ENCODE data around the gene PDE4B.

PDE4B gene

DNA sequence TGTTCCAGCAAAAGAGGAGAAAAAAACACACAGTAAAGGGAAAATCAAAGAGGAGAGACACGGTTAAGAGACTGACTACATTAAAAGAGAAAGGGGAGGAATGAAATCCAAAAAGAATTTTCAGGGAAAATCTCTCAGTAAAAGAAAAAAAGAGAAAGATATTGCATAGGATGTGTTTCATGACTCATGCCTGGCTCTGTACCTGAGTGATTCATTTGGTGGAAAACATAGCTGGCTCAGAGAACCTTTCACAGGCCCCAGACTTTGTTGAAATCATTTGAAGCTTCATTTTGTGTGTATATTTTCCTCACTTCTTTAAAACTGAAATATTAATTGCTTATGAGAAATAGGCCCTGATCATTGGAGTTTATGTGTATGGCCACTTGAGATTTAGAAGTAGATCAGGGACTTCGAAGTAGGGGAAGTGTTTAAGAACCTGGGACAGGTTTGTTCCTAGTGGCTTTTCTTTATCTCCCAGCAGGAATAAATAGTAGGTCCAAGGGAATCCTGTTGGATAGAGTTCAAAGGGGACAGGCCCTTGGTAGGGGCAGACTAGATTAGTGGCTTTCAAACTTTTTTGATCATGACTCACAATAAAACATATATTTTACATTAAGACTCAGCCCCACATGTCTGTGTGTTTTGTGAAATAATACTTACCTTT, 502.1 kb downstream of the PDE4B start:
- TF ChIP-seq CTCF (IDR thresholded peaks at IDR 0.05; ENCODE audit: insufficient read depth, low read length, poor library complexity, severe bottlenecking) = no peak
- Histone ChIP-seq H3K36me3 (ENCODE audit: control insufficient read depth, insufficient read depth, low read length) (no peaks in the 10 kb centered on the region), H3K27me3 (replicated peaks; ENCODE audit: control insufficient read depth, insufficient read depth, low read length) (no peaks in the 10 kb centered on the region), H3K4me3 (replicated peaks; ENCODE audit: low read depth, low read length) (no peak overlapping the region)
- no peak for DNase-seq (ENCODE audit: extremely low read depth, insufficient read length)

- Histone ChIP-seq H3K27me3 (replicated peaks; ENCODE audit: control insufficient read depth, insufficient read depth, low read length) (no peaks in the 10 kb centered on the region), H3K4me3 (replicated peaks; ENCODE audit: low read depth, low read length) (no peak overlapping the region), H3K36me3 (ENCODE audit: control insufficient read depth, insufficient read depth, low read length) (no peaks in the 10 kb centered on the region)
- no peak for DNase-seq (ENCODE audit: extremely low read depth, insufficient read length)
- TF ChIP-seq CTCF (IDR thresholded peaks at IDR 0.05; ENCODE audit: insufficient read depth, low read length, poor library complexity, severe bottlenecking) = no peak
These were observed 503.1 kb downstream of the PDE4B start for GRCh38 chr1:66295803-66296202.

DNA sequence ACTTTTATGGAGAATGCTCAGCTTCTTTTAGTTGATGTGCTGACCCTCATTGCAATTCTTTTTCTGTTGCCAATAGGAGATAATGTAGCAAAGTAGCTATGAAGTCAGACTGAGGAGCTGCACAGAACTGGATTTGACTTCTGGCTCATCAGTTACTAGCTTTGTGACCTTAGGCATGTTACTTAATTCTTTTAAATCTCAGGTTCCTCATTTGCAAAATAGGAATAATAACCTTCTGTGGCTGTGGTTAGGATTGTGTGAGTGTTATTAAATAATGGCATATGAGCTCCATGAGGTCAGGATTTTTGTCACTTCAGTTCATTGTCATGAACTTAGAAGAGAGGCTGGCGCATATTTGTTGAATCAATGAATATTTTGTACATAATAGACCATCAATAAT, 503.7 kb downstream of the PDE4B start:
- no peaks in the 10 kb centered on the region for H3K27me3 ChIP-seq (replicated peaks; ENCODE audit: control insufficient read depth, insufficient read depth, low read length)
- no peak for TF ChIP-seq CTCF (IDR thresholded peaks at IDR 0.05; ENCODE audit: insufficient read depth, low read length, poor library complexity, severe bottlenecking)
- H3K36me3 ChIP-seq (ENCODE audit: control insufficient read depth, insufficient read depth, low read length) = no peaks in the 10 kb centered on the region
- no peak for DNase-seq (ENCODE audit: extremely low read depth, insufficient read length)
- H3K4me3 ChIP-seq (replicated peaks; ENCODE audit: low read depth, low read length) = no peak overlapping the region

- no peak for TF ChIP-seq CTCF (IDR thresholded peaks at IDR 0.05; ENCODE audit: insufficient read depth, low read length, poor library complexity, severe bottlenecking)
- Histone ChIP-seq H3K36me3 (ENCODE audit: control insufficient read depth, insufficient read depth, low read length) (no peaks in the 10 kb centered on the region), H3K4me3 (replicated peaks; ENCODE audit: low read depth, low read length) (no peak overlapping the region), H3K27me3 (replicated peaks; ENCODE audit: control insufficient read depth, insufficient read depth, low read length) (no peaks in the 10 kb centered on the region)
- no peak for DNase-seq (ENCODE audit: extremely low read depth, insufficient read length)
These were observed 504.3 kb downstream of the PDE4B start for GRCh38 chr1:66296951-66297350.

DNA sequence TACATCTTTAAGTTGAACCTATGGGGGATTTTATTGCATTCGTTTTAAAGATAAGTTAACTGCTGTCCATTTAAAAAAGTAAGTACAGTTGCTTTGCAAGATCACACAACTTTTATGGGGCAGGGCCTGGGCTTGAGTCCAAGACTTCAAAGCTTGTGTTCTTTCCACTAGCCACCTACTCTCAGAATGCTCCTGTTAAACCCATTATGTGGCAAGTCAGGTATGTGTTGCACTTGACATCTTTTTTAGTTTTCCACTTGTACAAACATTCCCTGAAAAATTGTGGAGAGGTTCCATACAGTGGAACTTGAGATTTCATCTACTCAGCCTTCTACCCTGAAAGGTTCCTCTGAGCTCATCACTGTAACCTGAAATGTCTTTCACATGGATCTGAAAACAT, 505.8 kb downstream of the PDE4B start:
- H3K27me3 ChIP-seq (replicated peaks; ENCODE audit: control insufficient read depth, insufficient read depth, low read length) = no peaks in the 10 kb centered on the region
- no peak for TF ChIP-seq CTCF (IDR thresholded peaks at IDR 0.05; ENCODE audit: insufficient read depth, low read length, poor library complexity, severe bottlenecking)
- H3K36me3 ChIP-seq (ENCODE audit: control insufficient read depth, insufficient read depth, low read length) = no peaks in the 10 kb centered on the region
- no peak overlapping the region for H3K4me3 ChIP-seq (replicated peaks; ENCODE audit: low read depth, low read length)
- DNase-seq (ENCODE audit: extremely low read depth, insufficient read length) = no peak
